Stimulated activated CD4-positive, alpha-beta T cell treated with anti-CD3 and anti-CD28 coated beads, Interleukin-12 subunit alpha, Interleukin-12 subunit beta, amount 100 ng/mL, for 48 hours (primary cell): ENCODE measurements around the gene KCNMA1.

ENCODE experiments used
- DNase-seq, 3 donors: peaks; one replicate each; pipeline ENCODE4 v3.0.0-alpha.2; 2020; ENCODE audit warnings: low read depth in 2 of 3, low spot score in 1 of 3

KCNMA1 gene

GRCh38 chr10:76883596-76883995, 754.0 kb downstream of the KCNMA1 start:
- no peak for DNase-seq

GRCh38 chr10:76882796-76883195, 754.8 kb downstream of the KCNMA1 start:
- DNase-seq, result no peak

GRCh38 chr10:76882245-76882644, 755.4 kb downstream of the KCNMA1 start:
- no peak for DNase-seq

GRCh38 chr10:76881477-76882220, 756.0 kb downstream of the KCNMA1 start:
- DNase-seq, result no peak

GRCh38 chr10:76880931-76881330, 756.7 kb downstream of the KCNMA1 start:
- no peak for DNase-seq

- no peak for DNase-seq
Observed at GRCh38 chr10:76879116-76879913, 758.3 kb downstream of the KCNMA1 start.

- DNase-seq, result no peak
Observed at GRCh38 chr10:76878514-76878913, 759.1 kb downstream of the KCNMA1 start.

GRCh38 chr10:76874896-76875295, 762.7 kb downstream of the KCNMA1 start:
- no peak for DNase-seq

GRCh38 chr10:76874176-76874575, 763.4 kb downstream of the KCNMA1 start:
- no peak for DNase-seq

GRCh38 chr10:76871697-76872295, 765.8 kb downstream of the KCNMA1 start:
- no peak for DNase-seq

GRCh38 chr10:76869931-76870330, 767.7 kb downstream of the KCNMA1 start:
- no peak for DNase-seq

- DNase-seq, result no peak
Observed at GRCh38 chr10:76868098-76868977, 769.3 kb downstream of the KCNMA1 start.

GRCh38 chr10:76866841-76867586, 770.6 kb downstream of the KCNMA1 start:
- no peak for DNase-seq

GRCh38 chr10:76864922-76865321, 772.7 kb downstream of the KCNMA1 start:
- DNase-seq, result no peak

- DNase-seq, result no peak
Observed at GRCh38 chr10:76858721-76859120, 778.9 kb downstream of the KCNMA1 start.

GRCh38 chr10:76840802-76841201, 796.8 kb downstream of the KCNMA1 start:
- DNase-seq, result no peak

- no peak for DNase-seq
Observed at GRCh38 chr10:76839276-76839675, 798.3 kb downstream of the KCNMA1 start.

- no peak for DNase-seq
Observed at GRCh38 chr10:76830218-76830617, 807.4 kb downstream of the KCNMA1 start.

GRCh38 chr10:76829724-76830123, 807.9 kb downstream of the KCNMA1 start:
- DNase-seq, result no peak
